H1 (cell line): ENCODE measurements around the gene CRYGS.

Experiments
- ATF2 ChIP-seq: IDR thresholded peaks from 2 replicates; pipeline ENCODE4 v1.6.1; 2012; ENCODE audit warnings: low read length, inconsistent platforms
- ATF3 ChIP-seq: IDR thresholded peaks from 2 replicates; pipeline ENCODE4 v1.6.1; 2011; ENCODE audit warnings: low read depth, mild to moderate bottlenecking, low read length; ENCODE audit not compliant: insufficient read depth
- BCL11A ChIP-seq, 2 experiments: IDR thresholded peaks; one replicate each; pipeline ENCODE4 v1.6.1; 2011; ENCODE audit warnings: low read depth in 2 of 2, low read length in 2 of 2, mild to moderate bottlenecking in 2 of 2
- CTCF ChIP-seq, 3 experiments: IDR thresholded peaks; 1 replicate in 2 of 3; 2 replicates in 1 of 3; pipeline versions ENCODE4 v1.5.1 to v1.6.1; 2011; ENCODE audit warnings: low read length in 3 of 3, mild to moderate bottlenecking in 3 of 3, inconsistent platforms in 2 of 3, low read depth in 1 of 3, moderate library complexity in 1 of 3; ENCODE audit not compliant: insufficient read depth in 1 of 3; ENCODE audit errors: control extremely low read depth in 1 of 3
- EZH2 ChIP-seq: fragments of 200-600 bp; sonication (generic); IDR thresholded peaks from 2 replicates; pipeline ENCODE4 v1.7.1; 2012; ENCODE audit warnings: low read depth, mild to moderate bottlenecking, moderate library complexity, low read length, inconsistent platforms; ENCODE audit not compliant: severe bottlenecking
- MAFK ChIP-seq: IDR thresholded peaks from 2 replicates; pipeline ENCODE4 v1.6.1; 2012; ENCODE audit warnings: low read depth, mild to moderate bottlenecking, improper control_type of control experiment, low read length
- MAX ChIP-seq: IDR thresholded peaks from 2 replicates; pipeline ENCODE4 v1.6.1; 2012; ENCODE audit warnings: inconsistent platforms
- RAD21 ChIP-seq, 2 experiments: IDR thresholded peaks in 1 of 2; conservative IDR thresholded peaks in 1 of 2; 2 replicates each; pipeline ENCODE4 v1.6.1; 2011; ENCODE audit warnings: low read depth in 2 of 2, low read length in 2 of 2, improper control_type of control experiment in 1 of 2, inconsistent platforms in 1 of 2, mild to moderate bottlenecking in 1 of 2, moderate library complexity in 1 of 2
- SP1 ChIP-seq: IDR thresholded peaks from 2 replicates; pipeline ENCODE4 v1.6.1; 2011; ENCODE audit warnings: low read depth, low read length

- TF ChIP-seq CTCF (IDR thresholded peaks at IDR 0.05; ENCODE audit: control extremely low read depth in 1 of 3, insufficient read depth in 1 of 3, low read depth in 1 of 3, low read length in 3 of 3) (no peak), ATF3 (no peak), MAFK (no peak), ATF2 (no peak), RAD21 (IDR thresholded peaks at IDR 0.05 in 1 of 2, conservative IDR thresholded peaks at IDR 0.05 in 1 of 2; ENCODE audit: low read depth in 2 of 2, low read length in 2 of 2) (no peak), MAX (no peak), SP1 (no peak), EZH2 (no peak), BCL11A (IDR thresholded peaks at IDR 0.05; ENCODE audit: low read depth in 2 of 2, low read length in 2 of 2) (no peak)
Measured at GRCh38 chr3:186502138-186502948, 41.8 kb downstream of the CRYGS start.
